Progenitor cell of endocrine pancreas (in vitro differentiated cells): ENCODE results near the gene EYA2. TPM values are rescaled to one million over a fixed set of nuclear protein-coding genes. Genes with fewer than 3 reads are reported as not detected.

Source experiments
- DNase-seq: peaks from one replicate; pipeline ENCODE4 v3.0.0; 2021; ENCODE audit warnings: low spot score; ENCODE audit not compliant: unreplicated experiment
- H3K27ac Mint-ChIP-seq: 2 replicates; pipeline ENCODE4 v1.8.0; 2021; ENCODE audit warnings: mild to moderate bottlenecking, moderate library complexity, mixed read lengths
- H3K27me3 Mint-ChIP-seq: 2 replicates; pipeline ENCODE4 v1.8.0; 2021; ENCODE audit warnings: mixed read lengths
- H3K36me3 Mint-ChIP-seq: 2 replicates; pipeline ENCODE4 v1.8.0; 2022; ENCODE audit warnings: mixed read lengths; ENCODE audit not compliant: insufficient read depth
- H3K4me1 Mint-ChIP-seq: 2 replicates; pipeline ENCODE4 v1.8.0; 2021; ENCODE audit warnings: low read depth, mixed read lengths
- H3K4me3 Mint-ChIP-seq: 2 replicates; pipeline ENCODE4 v1.8.0; 2021; ENCODE audit warnings: low read depth, mild to moderate bottlenecking, moderate library complexity, mixed read lengths
- H3K9me3 Mint-ChIP-seq: 2 replicates; pipeline ENCODE4 v1.8.0; 2021; ENCODE audit warnings: low read depth, mixed read lengths
- total RNA-seq: library from RNA; stranded (reverse); gene quantifications from 2 replicates; pipeline ENCODE4 v1.2.1, GENCODE V29; 2021
- TF ChIP-seq, protein P1 (sequence below): fragments of 200-600 bp; sonication (generic); IDR thresholded peaks from one replicate; pipeline ENCODE4 v1.5.0; 2021; ENCODE audit warnings: antibody characterized with exemption, mild to moderate bottlenecking; ENCODE audit not compliant: unreplicated experiment

The EYA2 gene
- total RNA-seq, 1 donor from 2014 or later: 0.53 TPM

DNA sequence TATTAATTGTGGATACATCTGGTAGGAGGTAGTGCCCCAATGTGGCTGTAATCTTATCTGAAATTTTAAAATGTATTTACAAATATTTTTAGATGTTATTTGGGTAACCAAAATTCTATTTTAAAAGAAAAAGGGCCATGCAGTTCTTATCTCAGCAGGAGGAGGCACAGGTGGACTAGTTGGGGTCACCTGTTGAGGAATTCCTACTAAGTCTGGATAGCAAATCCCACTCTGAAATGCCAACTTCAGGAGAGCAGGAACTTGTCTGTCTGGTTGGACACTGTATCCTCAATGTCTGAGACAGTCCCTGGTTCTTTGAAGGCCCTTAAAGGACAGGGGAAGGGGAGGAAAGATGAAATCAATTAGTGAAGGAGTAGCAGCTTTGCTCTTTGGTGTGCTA lies 82.6 kb downstream of the EYA2 start:
- Mint-ChIP-seq H3K4me1 (peaks cover 12% of the 10 kb centered on the region), H3K36me3 (no peaks in the 10 kb centered on the region), H3K27ac (no peak overlapping the region), H3K27me3 (peaks cover 6% of the 10 kb centered on the region), H3K9me3 (peaks cover 3% of the 10 kb centered on the region), H3K4me3 (no peak overlapping the region)
- no peak for DNase-seq
- TF ChIP-seq, protein P1, sequence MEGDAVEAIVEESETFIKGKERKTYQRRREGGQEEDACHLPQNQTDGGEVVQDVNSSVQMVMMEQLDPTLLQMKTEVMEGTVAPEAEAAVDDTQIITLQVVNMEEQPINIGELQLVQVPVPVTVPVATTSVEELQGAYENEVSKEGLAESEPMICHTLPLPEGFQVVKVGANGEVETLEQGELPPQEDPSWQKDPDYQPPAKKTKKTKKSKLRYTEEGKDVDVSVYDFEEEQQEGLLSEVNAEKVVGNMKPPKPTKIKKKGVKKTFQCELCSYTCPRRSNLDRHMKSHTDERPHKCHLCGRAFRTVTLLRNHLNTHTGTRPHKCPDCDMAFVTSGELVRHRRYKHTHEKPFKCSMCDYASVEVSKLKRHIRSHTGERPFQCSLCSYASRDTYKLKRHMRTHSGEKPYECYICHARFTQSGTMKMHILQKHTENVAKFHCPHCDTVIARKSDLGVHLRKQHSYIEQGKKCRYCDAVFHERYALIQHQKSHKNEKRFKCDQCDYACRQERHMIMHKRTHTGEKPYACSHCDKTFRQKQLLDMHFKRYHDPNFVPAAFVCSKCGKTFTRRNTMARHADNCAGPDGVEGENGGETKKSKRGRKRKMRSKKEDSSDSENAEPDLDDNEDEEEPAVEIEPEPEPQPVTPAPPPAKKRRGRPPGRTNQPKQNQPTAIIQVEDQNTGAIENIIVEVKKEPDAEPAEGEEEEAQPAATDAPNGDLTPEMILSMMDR: no peak

DNA sequence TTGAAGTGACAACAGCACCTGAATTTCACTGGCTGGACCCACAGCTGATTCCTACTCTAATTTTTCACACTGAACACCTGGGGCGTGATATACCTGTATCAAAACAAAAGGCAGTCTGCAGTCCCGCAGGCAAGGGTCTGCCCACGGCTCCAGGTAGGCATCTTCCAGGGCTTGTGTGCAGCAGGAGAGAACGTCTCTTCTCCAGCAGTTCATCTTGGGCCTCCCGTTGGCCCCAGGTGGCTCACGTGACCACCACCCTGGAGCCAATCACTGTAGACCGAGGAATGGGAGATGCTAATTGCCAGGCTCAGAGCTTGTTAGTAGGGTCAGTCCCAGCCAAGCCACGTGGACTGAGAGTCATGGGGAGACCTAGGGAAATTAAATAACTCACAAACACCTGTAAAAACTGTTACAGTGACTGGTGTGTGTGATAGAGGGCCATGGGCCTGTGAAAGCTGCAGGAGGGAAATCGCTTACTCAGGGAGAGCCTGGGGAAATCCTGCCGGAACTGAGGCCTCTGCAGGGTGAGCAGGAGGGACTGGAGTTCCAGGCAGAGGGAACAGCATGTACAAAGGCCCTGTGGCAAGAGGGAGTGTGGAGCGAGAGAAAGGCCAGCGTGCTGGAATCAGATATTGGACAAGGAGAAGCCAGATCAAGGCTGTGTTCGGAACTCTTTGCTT lies 83.4 kb downstream of the EYA2 start:
- DNase-seq: no peak
- Mint-ChIP-seq H3K27ac (no peak overlapping the region), H3K4me3 (no peak overlapping the region), H3K9me3 (peaks cover 7% of the 10 kb centered on the region), H3K36me3 (no peaks in the 10 kb centered on the region), H3K27me3 (peaks cover 4% of the 10 kb centered on the region), H3K4me1 (peaks cover 12% of the 10 kb centered on the region)
- TF ChIP-seq, protein P1: no peak

DNA sequence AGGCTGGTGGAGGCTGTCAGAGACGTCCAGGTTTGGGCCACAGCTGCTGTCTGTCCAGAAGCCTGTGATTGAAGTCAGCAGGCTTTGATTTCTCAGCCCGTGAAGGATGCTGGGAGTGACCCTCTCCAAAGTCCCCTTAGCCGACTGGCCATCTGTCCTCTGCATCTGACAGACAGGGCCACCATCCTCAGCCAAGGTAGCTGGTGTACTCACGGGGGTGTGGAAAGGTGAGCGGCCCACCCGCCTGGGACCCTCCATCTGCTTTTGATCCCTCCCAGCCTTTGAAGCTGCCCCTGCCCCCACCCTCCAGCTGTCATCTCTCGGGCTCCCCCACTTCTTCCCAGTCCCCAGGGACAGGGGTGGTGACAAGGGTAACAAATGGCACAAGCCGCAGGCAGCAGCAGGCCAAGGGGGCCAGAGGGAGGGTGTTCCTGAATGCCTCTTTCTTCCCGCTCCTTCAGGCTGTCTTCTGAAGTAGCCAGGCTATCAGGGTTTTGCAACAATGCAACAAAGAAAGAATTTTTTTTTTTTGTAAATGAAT lies 84.4 kb downstream of the EYA2 start:
- Mint-ChIP-seq H3K4me3 (no peak overlapping the region), H3K9me3 (peaks cover 15% of the 10 kb centered on the region), H3K36me3 (no peaks in the 10 kb centered on the region), H3K27ac (no peak overlapping the region), H3K27me3 (no peaks in the 10 kb centered on the region), H3K4me1 (peaks cover 12% of the 10 kb centered on the region)
- DNase-seq: no peak
- TF ChIP-seq, protein P1: no peak

DNA sequence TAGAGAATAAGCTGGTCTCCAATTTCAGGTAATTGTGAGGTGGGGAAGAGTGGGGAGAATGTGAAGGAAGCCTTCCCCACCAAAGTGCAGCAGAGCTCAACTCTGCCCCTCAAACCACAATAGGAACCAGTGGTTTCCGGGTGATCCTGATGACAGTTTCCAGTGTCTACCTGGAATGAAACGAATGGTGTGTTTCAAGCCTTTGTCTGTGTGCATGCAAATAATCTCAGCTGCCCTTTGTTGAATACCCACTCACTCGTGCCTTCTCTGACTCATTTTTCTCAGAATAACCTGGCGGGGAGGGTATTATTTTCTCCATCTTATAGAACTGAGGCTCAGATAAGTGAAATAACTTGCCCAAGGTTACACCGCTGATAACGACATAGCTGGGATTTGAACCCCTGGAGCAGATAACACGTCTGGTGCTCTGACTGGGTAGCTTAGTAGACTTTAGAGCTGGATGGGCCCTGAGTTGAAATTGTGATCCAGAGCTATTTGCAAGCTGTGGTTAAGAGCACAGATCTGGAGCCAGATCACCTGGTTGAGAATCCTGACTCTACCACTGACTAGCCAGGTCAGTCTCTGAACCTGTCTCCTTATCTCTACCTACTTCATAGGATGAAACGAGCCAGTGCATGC lies 85.1 kb downstream of the EYA2 start:
- no peak for DNase-seq
- TF ChIP-seq, protein P1: no peak
- Mint-ChIP-seq H3K9me3 (peaks cover 15% of the 10 kb centered on the region), H3K27ac (no peak overlapping the region), H3K4me3 (no peak overlapping the region), H3K36me3 (no peaks in the 10 kb centered on the region), H3K4me1 (peaks cover 12% of the 10 kb centered on the region), H3K27me3 (no peaks in the 10 kb centered on the region)

DNA sequence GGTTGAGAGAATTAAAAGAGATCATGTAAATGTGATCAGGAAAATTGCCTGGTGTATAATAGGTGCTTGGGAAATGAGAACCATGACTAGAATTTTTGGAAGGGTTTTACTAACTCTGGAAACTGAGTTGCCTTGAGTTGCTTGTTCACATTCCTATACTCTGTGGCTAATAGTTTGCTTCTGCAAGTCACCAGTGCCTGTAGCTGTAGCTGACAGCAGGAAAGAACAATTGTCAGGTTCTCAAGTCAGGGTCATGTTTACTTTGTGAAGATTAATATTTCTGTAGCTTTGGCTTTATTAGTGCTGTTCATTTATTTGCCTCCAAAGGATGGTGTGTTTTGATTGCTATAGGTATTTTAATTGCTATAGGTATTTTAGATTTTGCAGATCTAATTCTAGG lies 86.5 kb downstream of the EYA2 start:
- H3K9me3 Mint-ChIP-seq: peaks cover 15% of the 10 kb centered on the region
- peaks cover 14% of the 10 kb centered on the region for H3K4me1 Mint-ChIP-seq
- no peaks in the 10 kb centered on the region for H3K27me3 Mint-ChIP-seq
- H3K4me3 Mint-ChIP-seq: no peak overlapping the region
- H3K27ac Mint-ChIP-seq: no peak overlapping the region
- H3K36me3 Mint-ChIP-seq: no peaks in the 10 kb centered on the region
- TF ChIP-seq, protein P1: no peak
- DNase-seq: no peak
